HG02798 (cell line): ENCODE results near the gene KCNS1.
"Not testable (repeated sequence)": the region's sequence is repeated elsewhere in the genome, so short reads cannot be mapped to it uniquely, and the experiment has no call there.

Source experiments
- ATAC-seq: cut with Tn5 transposase; IDR thresholded peaks from one replicate; pipeline ENCODE4 v1.9.1; 2021; ENCODE audit warnings: mild to moderate bottlenecking; ENCODE audit not compliant: unreplicated experiment, poor library complexity

Gene KCNS1, protein sequence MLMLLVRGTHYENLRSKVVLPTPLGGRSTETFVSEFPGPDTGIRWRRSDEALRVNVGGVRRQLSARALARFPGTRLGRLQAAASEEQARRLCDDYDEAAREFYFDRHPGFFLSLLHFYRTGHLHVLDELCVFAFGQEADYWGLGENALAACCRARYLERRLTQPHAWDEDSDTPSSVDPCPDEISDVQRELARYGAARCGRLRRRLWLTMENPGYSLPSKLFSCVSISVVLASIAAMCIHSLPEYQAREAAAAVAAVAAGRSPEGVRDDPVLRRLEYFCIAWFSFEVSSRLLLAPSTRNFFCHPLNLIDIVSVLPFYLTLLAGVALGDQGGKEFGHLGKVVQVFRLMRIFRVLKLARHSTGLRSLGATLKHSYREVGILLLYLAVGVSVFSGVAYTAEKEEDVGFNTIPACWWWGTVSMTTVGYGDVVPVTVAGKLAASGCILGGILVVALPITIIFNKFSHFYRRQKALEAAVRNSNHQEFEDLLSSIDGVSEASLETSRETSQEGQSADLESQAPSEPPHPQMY

GRCh38 chr20:45100563-45101245 lies at the start of gene KCNS1:
TSS of gene KCNS1 (minus strand) at chr20:45101127. CDS start at chr20:45099236, 1,891 bp downstream.
- no peak for ATAC-seq

- no peak for ATAC-seq
Measured at GRCh38 chr20:45149062-45149461, 48.1 kb upstream of the KCNS1 start.

DNA sequence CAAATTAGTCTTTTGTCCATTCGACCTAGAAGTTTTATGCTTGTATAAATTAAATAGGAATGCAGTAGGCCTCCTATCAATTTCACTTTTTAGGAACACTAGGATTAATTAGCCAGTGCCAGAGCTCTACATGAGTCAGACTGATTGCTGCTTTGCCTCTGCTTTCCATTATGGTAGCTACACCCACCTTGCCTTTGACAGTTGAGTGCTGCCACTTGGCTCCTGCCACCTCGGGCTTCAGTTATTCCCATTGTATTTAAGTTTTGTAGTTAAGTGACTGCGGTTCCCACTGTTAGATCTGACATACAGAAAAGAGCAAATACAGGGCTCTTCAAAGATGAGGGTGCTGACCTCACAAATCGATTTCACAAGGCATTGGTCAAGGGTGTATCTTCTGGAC lies 39.9 kb upstream of the KCNS1 start:
- no peak for ATAC-seq

GRCh38 chr20:45139733-45140375 lies 38.9 kb upstream of the KCNS1 start:
- ATAC-seq, result not testable (repeated sequence)

- no peak for ATAC-seq
Measured at GRCh38 chr20:45138561-45139300, 37.8 kb upstream of the KCNS1 start.

- ATAC-seq, result no peak
Measured at GRCh38 chr20:45136911-45137310, 36.0 kb upstream of the KCNS1 start.

DNA sequence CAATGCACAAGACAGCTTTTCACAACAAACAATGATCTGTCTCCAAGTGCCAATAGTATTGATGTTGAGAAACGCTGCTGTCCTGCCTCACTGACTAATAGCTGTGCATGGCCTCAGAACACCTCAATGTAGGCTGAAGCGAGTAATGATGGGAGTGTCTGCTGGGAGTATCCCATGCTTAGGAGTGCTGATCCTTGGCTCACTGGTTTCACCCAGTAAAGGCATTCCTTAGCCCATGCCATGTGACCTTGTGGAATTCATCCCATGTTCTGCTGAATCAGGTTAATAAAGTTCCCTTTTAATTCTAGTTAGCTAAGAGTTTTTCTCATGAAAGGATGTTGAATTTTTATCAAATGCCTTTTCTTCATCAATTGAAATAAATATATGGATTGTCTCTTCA lies 27.2 kb upstream of the KCNS1 start:
- no peak for ATAC-seq

- no peak for ATAC-seq
Measured at GRCh38 chr20:45124365-45124764, 23.4 kb upstream of the KCNS1 start, which contains the start of gene WFDC12. TSS of gene WFDC12 (minus strand) at chr20:45124465. CDS start at chr20:45124447, 18 bp downstream.

DNA sequence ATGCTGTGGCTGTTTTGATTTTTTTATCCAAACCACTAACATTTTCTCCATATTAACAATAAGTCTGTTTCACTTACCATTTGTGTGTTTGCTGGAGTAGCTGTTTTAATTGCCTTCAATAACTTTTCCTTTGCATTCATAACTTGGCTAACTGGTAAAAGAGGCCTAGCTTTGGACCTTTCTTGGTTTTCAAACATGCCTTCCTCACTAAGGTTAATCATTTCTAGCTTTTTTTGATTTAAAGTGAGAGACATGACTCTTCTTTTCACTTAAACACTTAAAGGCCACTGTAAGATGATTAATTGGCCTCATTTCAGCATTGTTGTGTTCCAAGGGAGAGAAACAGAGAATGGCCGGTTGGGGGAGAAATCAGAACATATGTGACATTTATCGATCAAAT lies 20.5 kb upstream of the KCNS1 start:
- ATAC-seq, result no peak

DNA sequence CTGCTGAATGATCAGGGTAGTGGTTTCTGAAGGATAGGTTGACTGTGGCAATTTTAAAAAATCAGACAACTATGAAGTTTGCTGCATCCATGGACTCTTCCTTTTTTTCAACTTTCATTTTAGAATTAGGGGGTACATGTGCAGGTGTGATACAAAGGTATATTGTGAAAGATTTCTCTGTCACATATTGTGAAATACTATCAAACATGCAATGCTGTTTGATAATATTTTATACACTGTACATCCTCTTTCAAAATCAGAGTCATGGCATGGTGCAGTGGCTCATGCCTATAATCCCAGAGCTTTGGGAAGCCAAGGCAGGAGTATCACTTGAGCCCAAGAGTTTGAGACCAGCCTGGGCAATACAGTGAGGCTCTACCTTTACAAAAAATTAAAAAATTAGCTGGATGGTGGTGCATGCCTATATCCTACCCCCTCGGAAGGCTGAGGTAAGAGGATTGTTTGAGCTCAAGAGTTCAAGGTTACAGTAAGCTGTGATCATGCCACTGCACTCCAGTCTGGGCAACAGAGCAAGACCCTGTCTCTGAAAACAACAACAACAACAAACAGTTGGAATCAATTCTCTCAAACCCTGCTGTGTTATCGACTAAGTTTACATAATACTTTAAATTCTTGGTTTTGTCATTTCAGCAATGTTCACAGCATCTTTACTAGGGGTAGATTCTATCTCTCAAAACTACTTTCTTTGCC lies 18.8 kb upstream of the KCNS1 start:
- ATAC-seq, result no peak

DNA sequence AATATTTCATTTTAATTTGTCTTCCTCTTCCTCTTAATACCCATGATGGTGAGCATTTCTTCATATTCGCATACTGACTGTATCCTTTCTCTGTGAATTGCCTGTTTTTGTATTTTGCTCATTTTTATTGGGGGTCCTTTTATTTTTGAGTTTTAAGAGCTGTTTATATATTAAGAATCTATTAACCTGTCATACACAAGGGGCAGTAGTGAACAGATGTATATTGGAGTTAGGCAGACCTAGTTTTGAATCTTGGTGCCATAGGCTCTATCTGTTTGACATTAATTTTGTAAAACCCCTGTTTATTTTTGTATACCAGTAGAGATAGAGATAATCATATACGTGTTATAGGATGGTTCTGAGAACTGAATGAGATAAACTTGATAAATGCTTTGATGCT lies 17.1 kb upstream of the KCNS1 start:
- ATAC-seq, result no peak

- ATAC-seq, result no peak
Measured at GRCh38 chr20:45117581-45117980, 16.7 kb upstream of the KCNS1 start.

- no peak for ATAC-seq
Measured at GRCh38 chr20:45115829-45116228, 14.9 kb upstream of the KCNS1 start.

- no peak for ATAC-seq
Measured at GRCh38 chr20:45115386-45115774, 14.5 kb upstream of the KCNS1 start.

- no peak for ATAC-seq
Measured at GRCh38 chr20:45114465-45115385, 13.8 kb upstream of the KCNS1 start, which contains the start of gene WFDC5. TSS of gene WFDC5 (minus strand) at chr20:45115174. CDS start at chr20:45115083, 91 bp downstream.

GRCh38 chr20:45113865-45114264 lies 12.9 kb upstream of the KCNS1 start:
- ATAC-seq, result no peak

GRCh38 chr20:45112754-45113153 lies 11.8 kb upstream of the KCNS1 start:
- ATAC-seq, result no peak

- no peak for ATAC-seq
Measured at GRCh38 chr20:45111799-45112471, 11.0 kb upstream of the KCNS1 start.
